D341Med (cell line): ENCODE results near the gene PNLIPRP2.

Source experiments
- DNase-seq: peaks from one replicate; pipeline ENCODE4 v3.0.0; 2012; ENCODE audit warnings: low spot score

Gene PNLIPRP2

GRCh38 chr10:116655568-116655967 is 34.8 kb downstream of the PNLIPRP2 start:
- DNase-seq, result no peak

GRCh38 chr10:116656044-116656443 is 35.3 kb downstream of the PNLIPRP2 start:
- DNase-seq, result no peak

GRCh38 chr10:116657863-116658551 is 37.3 kb downstream of the PNLIPRP2 start:
- DNase-seq, result no peak

- no peak for DNase-seq
These were observed 38.4 kb downstream of the PNLIPRP2 start for GRCh38 chr10:116659049-116659670.

- DNase-seq, result no peak
These were observed 40.1 kb downstream of the PNLIPRP2 start for GRCh38 chr10:116660860-116661259.

- no peak for DNase-seq
These were observed 42.6 kb downstream of the PNLIPRP2 start for GRCh38 chr10:116663342-116663741.

GRCh38 chr10:116664631-116665030 is 43.9 kb downstream of the PNLIPRP2 start:
- DNase-seq, result no peak

- DNase-seq, result no peak
These were observed 44.9 kb downstream of the PNLIPRP2 start for GRCh38 chr10:116665541-116666125.

- DNase-seq, result no peak
These were observed 46.7 kb downstream of the PNLIPRP2 start for GRCh38 chr10:116667484-116667883.

- no peak for DNase-seq
These were observed 47.3 kb downstream of the PNLIPRP2 start for GRCh38 chr10:116668018-116668417.

- no peak for DNase-seq
These were observed 47.7 kb downstream of the PNLIPRP2 start for GRCh38 chr10:116668446-116668845.

GRCh38 chr10:116669080-116669479 is 48.3 kb downstream of the PNLIPRP2 start:
- DNase-seq, result no peak

GRCh38 chr10:116669832-116670644 is 49.3 kb downstream of the PNLIPRP2 start:
- DNase-seq, result peak; percentile 48

GRCh38 chr10:116670706-116671105 is 50.0 kb downstream of the PNLIPRP2 start:
- no peak for DNase-seq

- no peak for DNase-seq
These were observed 50.6 kb downstream of the PNLIPRP2 start for GRCh38 chr10:116671274-116671926.

- no peak for DNase-seq
These were observed 52.1 kb downstream of the PNLIPRP2 start for GRCh38 chr10:116672891-116673290.

GRCh38 chr10:116673866-116674265 is 53.1 kb downstream of the PNLIPRP2 start:
- no peak for DNase-seq

GRCh38 chr10:116674901-116675423 is 54.2 kb downstream of the PNLIPRP2 start:
- DNase-seq, result no peak

GRCh38 chr10:116676118-116676517 is 55.4 kb downstream of the PNLIPRP2 start:
- DNase-seq, result no peak

GRCh38 chr10:116676633-116677032 is 55.9 kb downstream of the PNLIPRP2 start:
- DNase-seq, result no peak

GRCh38 chr10:116679351-116679750 is 58.6 kb downstream of the PNLIPRP2 start:
- DNase-seq, result no peak

GRCh38 chr10:116683166-116683565 is 62.4 kb downstream of the PNLIPRP2 start:
- no peak for DNase-seq
